ENCODE results near the gene AQP7. TPM values are rescaled to one million over a fixed set of nuclear protein-coding genes. Genes with fewer than 3 reads are reported as not detected.
"Not testable (repeated sequence)": the region's sequence is repeated elsewhere in the genome, so short reads cannot be mapped to it uniquely, and the experiment has no call there.

AQP7 gene
- polyA plus RNA-seq, 4 donors = 18.7 to 55.1 (median 35.6) TPM

- not testable (repeated sequence) for H3K36me3 ChIP-seq (ENCODE audit: control insufficient read depth in 3 of 3, insufficient read depth in 2 of 3, low read depth in 1 of 3, low read length in 3 of 3); DNase-seq; H3K27ac ChIP-seq (ENCODE audit: low read depth in 1 of 3, low read length in 2 of 3); H3K9me3 ChIP-seq (ENCODE audit: control insufficient read depth in 2 of 2, insufficient read depth in 1 of 2, low read depth in 1 of 2, low read length in 1 of 2); FAIRE-seq; H3K27me3 ChIP-seq (ENCODE audit: control insufficient read depth in 3 of 3, insufficient read depth in 3 of 3, low read length in 3 of 3); H3K4me3 ChIP-seq (ENCODE audit: low read depth in 1 of 3, low read length in 3 of 3)
- peaks cover 0 to 10% (median 0%) of the 10 kb centered on the region in 3 donors for H3K4me1 ChIP-seq (ENCODE audit: control insufficient read depth in 3 of 3, insufficient read depth in 2 of 3, low read depth in 1 of 3, low read length in 2 of 3)
- 61 to 77% (median 68%) methylated on average over 4 of the region's 4 CpGs for WGBS, 3 donors
These were observed 3.3 kb downstream of the AQP7 start for GRCh38 chr9:33399047-33399446.

GRCh38 chr9:33397801-33398200 is 4.6 kb downstream of the AQP7 start:
- not testable (repeated sequence) for H3K36me3 ChIP-seq (ENCODE audit: control insufficient read depth in 3 of 3, insufficient read depth in 2 of 3, low read depth in 1 of 3, low read length in 3 of 3); H3K9me3 ChIP-seq (ENCODE audit: control insufficient read depth in 2 of 2, insufficient read depth in 1 of 2, low read depth in 1 of 2, low read length in 1 of 2); H3K27ac ChIP-seq (ENCODE audit: low read depth in 1 of 3, low read length in 2 of 3); H3K4me3 ChIP-seq (ENCODE audit: low read depth in 1 of 3, low read length in 3 of 3); FAIRE-seq; DNase-seq; H3K27me3 ChIP-seq (ENCODE audit: control insufficient read depth in 3 of 3, insufficient read depth in 3 of 3, low read length in 3 of 3)
- 54 to 63% (median 61%) methylated on average over 3 of the region's 4 CpGs for WGBS, 3 donors
- peaks cover 0 to 14% (median 0%) of the 10 kb centered on the region in 3 donors for H3K4me1 ChIP-seq (ENCODE audit: control insufficient read depth in 3 of 3, insufficient read depth in 2 of 3, low read depth in 1 of 3, low read length in 2 of 3)

- DNase-seq = peak; percentile 87 to 90
- Histone ChIP-seq H3K4me1 (ENCODE audit: control insufficient read depth in 3 of 3, insufficient read depth in 2 of 3, low read depth in 1 of 3, low read length in 2 of 3) (peaks cover 0 to 35% (median 0%) of the 10 kb centered on the region in 3 donors), H3K4me3 (ENCODE audit: low read depth in 1 of 3, low read length in 3 of 3) (peak overlapping the region in 2 of 3 donors; percentile 44 to 67), H3K27ac (ENCODE audit: low read depth in 1 of 3, low read length in 2 of 3) (peak overlapping the region in 1 of 3 donors; percentile 83)
- not testable (repeated sequence) for H3K27me3 ChIP-seq (ENCODE audit: control insufficient read depth in 3 of 3, insufficient read depth in 3 of 3, low read length in 3 of 3); H3K9me3 ChIP-seq (ENCODE audit: control insufficient read depth in 2 of 2, insufficient read depth in 1 of 2, low read depth in 1 of 2, low read length in 1 of 2); FAIRE-seq; H3K36me3 ChIP-seq (ENCODE audit: control insufficient read depth in 3 of 3, insufficient read depth in 2 of 3, low read depth in 1 of 3, low read length in 3 of 3)
- WGBS, 3 donors = 23 to 70% (median 50%) methylated on average over 15 of the region's 15 CpGs
These were observed 7.0 kb downstream of the AQP7 start for GRCh38 chr9:33395159-33395879.

- not testable (repeated sequence) for FAIRE-seq; H3K36me3 ChIP-seq (ENCODE audit: control insufficient read depth in 3 of 3, insufficient read depth in 2 of 3, low read depth in 1 of 3, low read length in 3 of 3); DNase-seq; H3K27me3 ChIP-seq (ENCODE audit: control insufficient read depth in 3 of 3, insufficient read depth in 3 of 3, low read length in 3 of 3); H3K9me3 ChIP-seq (ENCODE audit: control insufficient read depth in 2 of 2, insufficient read depth in 1 of 2, low read depth in 1 of 2, low read length in 1 of 2)
- H3K27ac ChIP-seq (ENCODE audit: low read depth in 1 of 3, low read length in 2 of 3) = peak overlapping the region in 2 of 3 donors; percentile 86 to 92
- peaks cover 0 to 39% (median 0%) of the 10 kb centered on the region in 3 donors for H3K4me1 ChIP-seq (ENCODE audit: control insufficient read depth in 3 of 3, insufficient read depth in 2 of 3, low read depth in 1 of 3, low read length in 2 of 3)
- H3K4me3 ChIP-seq (ENCODE audit: low read depth in 1 of 3, low read length in 3 of 3) = peak overlapping the region in 2 of 3 donors; percentile 44 to 67
- WGBS, 3 donors = 55 to 71% (median 71%) methylated on average over 3 of the region's 3 CpGs
These were observed 8.4 kb downstream of the AQP7 start for GRCh38 chr9:33393986-33394385.

- Histone ChIP-seq H3K27ac (ENCODE audit: low read depth in 1 of 3, low read length in 2 of 3) (peak overlapping the region in 2 of 3 donors; percentile 86 to 92), H3K36me3 (ENCODE audit: control insufficient read depth in 3 of 3, insufficient read depth in 2 of 3, low read depth in 1 of 3, low read length in 3 of 3) (peaks cover 0 to 5% (median 0%) of the 10 kb centered on the region in 3 donors), H3K9me3 (ENCODE audit: control insufficient read depth in 2 of 2, insufficient read depth in 1 of 2, low read depth in 1 of 2, low read length in 1 of 2) (no peaks in the 10 kb centered on the region), H3K4me3 (ENCODE audit: low read depth in 1 of 3, low read length in 3 of 3) (peak overlapping the region in 2 of 3 donors; percentile 44 to 67), H3K27me3 (ENCODE audit: control insufficient read depth in 3 of 3, insufficient read depth in 3 of 3, low read length in 3 of 3) (no peaks in the 10 kb centered on the region), H3K4me1 (ENCODE audit: control insufficient read depth in 3 of 3, insufficient read depth in 2 of 3, low read depth in 1 of 3, low read length in 2 of 3) (peaks cover 0 to 39% (median 0%) of the 10 kb centered on the region in 3 donors)
- WGBS, 3 donors = 31 to 65% (median 43%) methylated on average over 11 of the region's 11 CpGs
- no peak for FAIRE-seq
- peak in 1 of 2 donors; percentile 37 for DNase-seq
These were observed 8.8 kb downstream of the AQP7 start for GRCh38 chr9:33393581-33393980.

- not testable (repeated sequence) for H3K36me3 ChIP-seq (ENCODE audit: control insufficient read depth in 3 of 3, insufficient read depth in 2 of 3, low read depth in 1 of 3, low read length in 3 of 3); H3K9me3 ChIP-seq (ENCODE audit: control insufficient read depth in 2 of 2, insufficient read depth in 1 of 2, low read depth in 1 of 2, low read length in 1 of 2); H3K27me3 ChIP-seq (ENCODE audit: control insufficient read depth in 3 of 3, insufficient read depth in 3 of 3, low read length in 3 of 3); FAIRE-seq
- H3K4me3 ChIP-seq (ENCODE audit: low read depth in 1 of 3, low read length in 3 of 3) = peak overlapping the region in 1 of 3 donors; percentile 44
- peak; percentile 72 to 88 for DNase-seq
- WGBS, 3 donors = 15 to 57% (median 39%) methylated on average over 7 of the region's 7 CpGs
- H3K27ac ChIP-seq (ENCODE audit: low read depth in 1 of 3, low read length in 2 of 3) = peak overlapping the region; percentile 76 to 92 (median 86)
- peaks cover 0 to 39% (median 0%) of the 10 kb centered on the region in 3 donors for H3K4me1 ChIP-seq (ENCODE audit: control insufficient read depth in 3 of 3, insufficient read depth in 2 of 3, low read depth in 1 of 3, low read length in 2 of 3)
These were observed 9.8 kb downstream of the AQP7 start for GRCh38 chr9:33392591-33393021.

GRCh38 chr9:33391111-33391771 is 11.1 kb downstream of the AQP7 start:
- not testable (repeated sequence) for H3K4me3 ChIP-seq (ENCODE audit: low read depth in 1 of 3, low read length in 3 of 3); FAIRE-seq

GRCh38 chr9:33388110-33388994 is 14.0 kb downstream of the AQP7 start:
- Histone ChIP-seq H3K36me3 (ENCODE audit: control insufficient read depth in 3 of 3, insufficient read depth in 2 of 3, low read depth in 1 of 3, low read length in 3 of 3) (peaks cover 0 to 37% (median 0%) of the 10 kb centered on the region in 3 donors), H3K4me1 (ENCODE audit: control insufficient read depth in 3 of 3, insufficient read depth in 2 of 3, low read depth in 1 of 3, low read length in 2 of 3) (peaks cover 0 to 28% (median 0%) of the 10 kb centered on the region in 3 donors), H3K27ac (ENCODE audit: low read depth in 1 of 3, low read length in 2 of 3) (no peak overlapping the region), H3K9me3 (ENCODE audit: control insufficient read depth in 2 of 2, insufficient read depth in 1 of 2, low read depth in 1 of 2, low read length in 1 of 2) (no peaks in the 10 kb centered on the region), H3K27me3 (ENCODE audit: control insufficient read depth in 3 of 3, insufficient read depth in 3 of 3, low read length in 3 of 3) (no peaks in the 10 kb centered on the region), H3K4me3 (ENCODE audit: low read depth in 1 of 3, low read length in 3 of 3) (no peak overlapping the region)
- DNase-seq (no peak), FAIRE-seq (no peak)
- WGBS, 3 donors = 81 to 93% (median 86%) methylated on average over 15 of the region's 15 CpGs

More at GRCh38 chr9:33391111-33391771, 11.1 kb downstream of the AQP7 start:
- H3K9me3 ChIP-seq (ENCODE audit: control insufficient read depth in 2 of 2, insufficient read depth in 1 of 2, low read depth in 1 of 2, low read length in 1 of 2); H3K27me3 ChIP-seq (ENCODE audit: control insufficient read depth in 3 of 3, insufficient read depth in 3 of 3, low read length in 3 of 3): not testable (repeated sequence)
- H3K4me1 ChIP-seq (ENCODE audit: control insufficient read depth in 3 of 3, insufficient read depth in 2 of 3, low read depth in 1 of 3, low read length in 2 of 3) = peaks cover 0 to 39% (median 0%) of the 10 kb centered on the region in 3 donors
- 18 to 35% (median 28%) methylated on average over 5 to 9 of the region's 9 CpGs for WGBS, 3 donors
- DNase-seq = peak; percentile 88 to 92
- H3K27ac ChIP-seq (ENCODE audit: low read depth in 1 of 3, low read length in 2 of 3) = peak overlapping the region; percentile 80 to 92 (median 85)
- H3K36me3 ChIP-seq (ENCODE audit: control insufficient read depth in 3 of 3, insufficient read depth in 2 of 3, low read depth in 1 of 3, low read length in 3 of 3) = peaks cover 0 to 13% (median 0%) of the 10 kb centered on the region in 3 donors

Data from small intestine (tissue), 7 donors.